ENCODE results near the gene GLI1.
"Not testable (repeated sequence)": the region's sequence is repeated elsewhere in the genome, so short reads cannot be mapped to it uniquely, and the experiment has no call there.

GLI1 gene

DNA sequence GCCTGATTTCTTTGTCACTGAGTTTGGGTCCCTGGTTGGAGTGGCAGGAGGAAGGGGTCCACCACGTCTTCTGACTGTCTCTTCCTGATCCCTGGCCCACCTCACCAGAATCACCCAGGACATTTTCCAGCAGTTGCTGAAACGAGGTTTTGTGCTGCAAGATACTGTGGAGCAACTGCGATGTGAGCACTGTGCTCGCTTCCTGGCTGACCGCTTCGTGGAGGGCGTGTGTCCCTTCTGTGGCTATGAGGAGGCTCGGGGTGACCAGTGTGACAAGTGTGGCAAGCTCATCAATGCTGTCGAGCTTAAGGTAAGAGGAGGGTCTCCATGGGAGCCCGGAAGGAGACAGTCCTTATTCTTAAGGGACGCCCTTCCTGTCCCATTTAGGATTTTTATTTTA, 40.6 kb downstream of the GLI1 start:
- DNase-seq, result no peak

DNA sequence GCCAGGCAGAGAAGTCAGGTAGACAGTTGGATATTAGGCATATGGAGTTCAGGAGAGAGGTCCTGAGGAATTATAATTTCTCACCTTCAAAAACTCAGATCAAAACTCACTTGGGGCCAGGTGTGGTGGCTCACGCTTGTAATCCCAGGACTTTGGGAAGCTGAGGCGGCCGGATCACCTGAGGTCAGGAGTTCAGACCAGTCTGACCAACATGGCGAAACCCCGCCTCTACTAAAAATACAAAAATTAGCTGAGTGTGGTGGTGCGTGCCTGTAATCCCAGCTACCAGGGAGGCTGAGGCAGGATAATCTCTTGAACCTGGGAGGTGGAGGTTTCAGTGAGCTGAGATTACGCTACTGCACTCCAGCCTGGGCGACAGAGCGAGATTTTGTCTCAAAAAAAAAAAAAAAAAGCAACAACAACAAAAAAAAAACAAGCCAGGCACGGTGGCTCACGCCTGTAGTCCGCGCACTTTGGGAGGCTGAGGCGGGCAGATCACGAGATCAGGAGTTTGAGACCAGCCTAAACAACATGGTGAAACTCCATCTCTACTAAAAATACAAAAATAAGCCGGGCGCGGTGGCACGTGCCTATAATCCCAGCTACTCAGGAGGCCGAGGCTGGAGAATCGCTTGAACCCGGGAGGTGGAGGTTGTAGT, 42.9 kb downstream of the GLI1 start:
- DNase-seq, result not testable (repeated sequence)

DNA sequence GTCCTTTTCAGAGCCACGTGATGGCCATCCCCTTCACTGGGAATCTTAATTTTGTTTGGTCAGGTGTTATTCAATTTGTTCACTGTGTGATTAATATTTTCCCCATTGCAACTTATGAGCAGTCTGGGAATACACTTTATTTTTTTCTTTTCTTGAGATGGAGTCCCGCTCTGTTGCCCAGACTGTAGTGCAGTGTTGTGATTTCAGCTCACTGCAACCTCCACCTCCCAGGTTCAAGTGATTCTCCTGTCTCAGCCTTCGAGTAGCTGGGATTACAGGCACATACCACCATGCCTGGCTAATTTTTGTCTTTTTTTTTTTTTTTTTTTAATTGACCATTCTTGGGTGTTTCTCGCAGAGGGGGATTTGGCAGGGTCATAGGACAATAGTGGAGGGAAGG, 47.0 kb downstream of the GLI1 start:
- DNase-seq, result not testable (repeated sequence)

DNA sequence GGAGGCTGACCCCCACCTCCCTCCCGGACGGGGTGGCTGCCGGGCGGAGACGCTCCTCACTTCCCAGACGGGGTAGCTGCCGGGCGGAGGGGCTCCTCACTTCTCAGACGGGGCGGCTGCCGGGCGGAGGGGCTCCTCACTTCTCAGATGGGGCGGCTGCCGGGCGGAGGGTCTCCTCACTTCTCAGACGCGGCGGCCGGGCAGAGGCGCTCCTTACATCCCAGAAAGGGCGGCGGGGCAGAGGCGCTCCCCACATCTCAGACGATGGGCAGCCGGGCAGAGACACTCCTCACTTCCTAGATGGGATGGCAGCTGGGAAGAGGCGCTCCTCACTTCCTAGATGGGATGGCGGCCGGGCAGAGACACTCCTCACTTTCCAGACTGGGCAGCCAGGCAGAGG, 48.2 kb downstream of the GLI1 start:
- DNase-seq, result not testable (repeated sequence)

DNA sequence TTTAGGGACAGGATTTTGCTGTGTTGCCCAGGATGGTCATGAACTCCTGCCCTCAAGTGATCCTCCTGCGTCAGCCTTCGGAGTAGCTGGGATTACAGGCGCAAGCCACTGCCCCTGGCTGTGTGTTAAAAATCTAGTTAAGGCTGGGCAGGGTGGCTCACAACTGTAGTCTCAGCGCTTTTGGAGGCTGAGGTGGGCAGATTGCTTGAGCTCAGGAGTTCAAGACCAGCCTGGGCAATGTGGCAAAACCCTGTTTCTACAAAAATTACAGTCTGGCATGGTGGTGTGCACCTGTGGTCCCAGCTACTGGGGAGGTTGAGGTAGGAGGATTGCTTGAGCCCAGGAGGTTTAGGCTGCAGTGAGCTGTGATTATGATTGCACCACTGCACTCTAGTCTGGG, 51.6 kb downstream of the GLI1 start:
- DNase-seq, result no peak

DNA sequence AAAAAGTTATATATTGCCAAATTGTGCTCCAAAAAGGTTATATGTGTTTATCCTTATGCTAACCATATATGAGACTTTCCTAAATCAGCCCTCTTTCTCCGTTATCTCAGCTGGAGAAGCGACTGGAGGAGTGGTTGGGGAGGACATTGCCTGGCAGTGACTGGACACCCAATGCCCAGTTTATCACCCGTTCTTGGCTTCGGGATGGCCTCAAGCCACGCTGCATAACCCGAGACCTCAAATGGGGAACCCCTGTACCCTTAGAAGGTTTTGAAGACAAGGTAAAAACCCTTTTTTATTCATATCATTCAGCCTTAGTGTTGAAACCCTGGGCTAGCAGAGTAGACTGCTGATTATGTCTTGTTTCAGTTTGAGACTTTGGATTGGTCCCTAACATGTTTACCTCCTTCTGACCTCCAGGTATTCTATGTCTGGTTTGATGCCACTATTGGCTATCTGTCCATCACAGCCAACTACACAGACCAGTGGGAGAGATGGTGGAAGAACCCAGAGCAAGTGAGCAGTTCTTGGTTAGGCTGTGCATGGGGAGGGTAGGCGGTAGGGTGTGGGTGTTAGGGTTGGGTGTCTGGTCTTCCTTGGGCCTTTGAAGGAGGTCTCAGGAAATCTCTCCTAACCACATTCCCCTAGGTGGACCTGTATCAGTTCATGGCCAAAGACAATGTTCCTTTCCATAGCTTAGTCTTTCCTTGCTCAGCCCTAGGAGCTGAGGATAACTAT, 52.2 kb downstream of the GLI1 start:
- no peak for DNase-seq

DNA sequence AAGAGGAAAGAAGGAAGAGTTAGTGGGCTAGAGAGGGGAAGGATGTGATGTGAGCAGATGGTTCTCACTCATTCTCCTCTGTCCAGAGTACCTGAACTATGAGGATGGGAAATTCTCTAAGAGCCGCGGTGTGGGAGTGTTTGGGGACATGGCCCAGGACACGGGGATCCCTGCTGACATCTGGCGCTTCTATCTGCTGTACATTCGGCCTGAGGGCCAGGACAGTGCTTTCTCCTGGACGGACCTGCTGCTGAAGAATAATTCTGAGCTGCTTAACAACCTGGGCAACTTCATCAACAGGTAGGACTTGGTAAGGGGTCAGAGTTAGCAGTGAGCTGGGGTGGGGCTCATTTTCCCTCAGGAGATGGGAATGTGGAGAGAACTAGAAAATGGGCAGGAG, 53.1 kb downstream of the GLI1 start:
- DNase-seq, result no peak

DNA sequence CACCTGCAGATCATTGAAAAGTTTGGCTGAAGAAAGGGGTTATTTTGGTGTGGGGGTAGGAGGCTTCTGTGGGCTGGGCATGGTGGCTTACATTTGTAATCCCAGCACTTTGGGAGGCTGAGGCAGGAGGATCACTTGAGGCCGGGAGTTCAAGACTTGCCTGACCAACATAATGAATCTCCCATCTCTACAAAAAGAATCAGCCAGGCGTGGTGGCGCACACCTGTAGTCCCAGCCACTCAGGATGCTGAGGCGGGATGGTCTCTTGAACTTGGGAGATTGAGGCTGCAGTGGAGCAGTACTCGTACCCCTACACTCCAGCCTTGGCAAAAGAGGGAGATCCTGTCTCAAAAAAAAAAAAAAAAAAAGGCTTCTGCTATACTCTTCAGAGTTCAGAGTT, 53.7 kb downstream of the GLI1 start:
- no peak for DNase-seq

DNA sequence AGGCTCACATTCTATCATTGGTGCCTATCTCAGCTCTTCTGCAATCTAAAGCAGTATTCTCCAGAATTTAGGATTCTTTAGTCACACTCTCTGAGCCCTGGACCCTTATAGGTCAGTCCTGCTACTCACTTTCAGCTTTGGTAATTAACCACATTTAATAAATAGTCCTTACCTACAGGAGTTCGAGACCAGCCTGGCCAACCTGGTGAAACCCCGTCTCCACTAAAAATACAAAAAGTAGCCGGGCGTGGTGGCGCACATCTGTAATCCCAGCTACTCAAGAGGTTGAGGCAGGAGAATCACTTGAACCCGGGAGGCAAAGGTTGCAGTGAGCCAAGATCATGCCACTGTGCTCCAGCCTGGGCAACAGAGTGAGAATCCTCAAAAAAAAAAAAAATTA, 54.1 kb downstream of the GLI1 start:
- not testable (repeated sequence) for DNase-seq

DNA sequence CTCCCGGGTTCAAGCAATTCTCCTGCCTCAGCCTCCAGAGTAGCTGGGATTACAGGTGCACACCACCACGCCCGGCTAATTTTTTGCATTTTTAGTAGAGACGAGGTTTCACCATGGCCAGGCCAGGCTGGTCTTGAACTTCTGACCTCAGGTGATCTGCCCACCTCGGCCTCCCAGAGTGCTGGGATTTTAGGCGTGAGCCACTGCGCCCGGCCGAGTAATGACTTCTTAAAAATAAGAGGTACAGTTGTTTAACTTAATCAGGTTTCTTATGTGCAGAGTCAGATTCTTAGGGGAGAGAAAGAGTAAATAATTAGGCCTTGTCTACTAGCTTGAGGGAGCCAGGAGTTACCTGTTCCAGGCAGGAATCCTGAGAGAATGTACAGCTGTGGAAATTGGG, 54.7 kb downstream of the GLI1 start:
- DNase-seq, result not testable (repeated sequence)

DNA sequence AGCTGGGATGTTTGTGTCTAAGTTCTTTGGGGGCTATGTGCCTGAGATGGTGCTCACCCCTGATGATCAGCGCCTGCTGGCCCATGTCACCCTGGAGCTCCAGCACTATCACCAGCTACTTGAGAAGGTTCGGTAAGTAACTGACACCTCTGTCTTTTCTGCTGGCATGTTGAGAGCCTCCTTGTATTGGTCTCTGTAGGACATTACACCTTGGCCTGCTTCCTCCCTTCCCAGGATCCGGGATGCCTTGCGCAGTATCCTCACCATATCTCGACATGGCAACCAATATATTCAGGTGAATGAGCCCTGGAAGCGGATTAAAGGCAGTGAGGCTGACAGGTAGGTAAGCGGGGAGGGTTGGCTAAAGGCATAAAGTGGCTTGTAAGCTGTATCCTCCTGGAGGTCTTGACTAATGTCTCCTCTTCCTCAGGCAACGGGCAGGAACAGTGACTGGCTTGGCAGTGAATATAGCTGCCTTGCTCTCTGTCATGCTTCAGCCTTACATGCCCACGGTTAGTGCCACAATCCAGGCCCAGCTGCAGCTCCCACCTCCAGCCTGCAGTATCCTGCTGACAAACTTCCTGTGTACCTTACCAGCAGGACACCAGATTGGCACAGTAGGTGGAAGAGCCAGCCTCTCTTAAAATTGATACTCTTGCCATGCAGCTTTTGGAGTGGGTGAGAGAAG, 55.3 kb downstream of the GLI1 start:
- DNase-seq, result no peak

DNA sequence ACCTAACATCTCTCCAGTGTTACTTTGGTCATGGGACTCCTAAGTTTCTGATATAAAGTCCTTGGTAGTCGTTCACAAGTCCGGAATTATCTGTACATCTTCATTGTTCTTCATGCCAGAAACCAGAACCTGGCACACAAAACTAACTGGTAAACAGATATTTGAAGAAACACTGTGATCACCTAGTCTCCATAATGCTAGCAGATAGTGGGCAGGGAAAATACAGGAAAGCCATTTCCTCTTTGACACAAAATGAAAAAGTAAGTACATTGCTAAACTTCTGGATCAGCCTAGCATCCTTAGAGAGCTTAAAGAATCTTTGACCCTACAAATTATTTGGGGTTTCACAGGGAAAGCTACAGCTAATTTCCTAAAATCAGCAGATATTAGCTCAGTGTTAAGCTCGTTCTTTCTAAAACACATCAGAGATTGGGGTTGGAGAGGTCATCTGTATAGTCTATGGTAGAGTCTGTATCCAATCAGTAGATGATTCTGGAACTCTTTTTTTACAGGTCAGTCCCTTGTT, 55.9 kb downstream of the GLI1 start:
- DNase-seq, result no peak

DNA sequence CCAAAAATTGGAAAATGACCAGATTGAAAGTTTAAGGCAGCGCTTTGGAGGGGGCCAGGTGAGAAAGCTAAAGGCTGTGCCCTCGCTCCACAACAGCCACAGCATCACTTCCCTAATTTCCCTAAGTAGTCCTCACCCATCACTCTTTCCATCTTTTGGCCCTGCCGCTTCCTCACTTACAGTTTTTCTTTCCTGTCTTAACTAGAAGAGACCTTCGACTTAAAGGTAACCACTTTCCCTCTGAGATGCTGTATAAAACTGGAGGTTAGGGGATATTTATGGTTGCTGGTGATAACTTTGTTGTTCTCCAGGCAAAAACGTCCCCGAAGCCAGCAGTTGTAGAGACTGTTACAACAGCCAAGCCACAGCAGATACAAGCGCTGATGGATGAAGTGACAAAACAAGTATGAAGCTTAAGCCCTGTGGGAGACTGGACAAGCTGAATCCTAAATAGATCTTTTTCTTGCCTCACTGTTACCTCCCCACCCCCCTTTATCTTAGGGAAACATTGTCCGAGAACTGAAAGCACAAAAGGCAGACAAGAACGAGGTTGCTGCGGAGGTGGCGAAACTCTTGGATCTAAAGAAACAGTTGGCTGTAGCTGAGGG, 56.5 kb downstream of the GLI1 start:
- no peak for DNase-seq

DNA sequence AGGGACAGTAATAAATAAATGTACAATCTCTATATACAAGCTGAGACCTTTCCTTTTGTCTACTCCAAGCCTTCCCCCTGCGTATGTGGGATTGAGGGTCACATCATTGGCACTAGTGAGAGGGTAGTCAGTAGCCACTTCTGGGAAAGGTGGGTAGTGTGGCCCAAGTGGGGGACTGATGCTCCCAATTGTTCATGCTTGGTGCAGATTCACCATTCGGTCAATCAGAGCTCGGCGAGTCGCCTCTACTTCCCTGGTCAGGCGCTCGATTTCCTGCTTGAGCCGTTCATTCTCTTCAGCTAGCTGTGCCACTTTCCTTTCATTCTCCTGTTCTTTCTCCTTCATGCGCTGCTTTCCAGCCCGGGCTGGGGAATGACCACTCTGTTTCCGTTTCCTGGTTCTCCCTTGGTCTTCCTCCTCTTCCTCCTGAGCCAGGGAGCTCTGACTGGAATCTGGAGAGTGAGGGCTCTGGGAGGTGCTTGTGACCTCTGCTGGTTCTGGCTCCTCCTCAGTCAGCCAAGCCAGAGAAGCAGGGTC, 57.1 kb downstream of the GLI1 start:
- DNase-seq, result no peak

DNA sequence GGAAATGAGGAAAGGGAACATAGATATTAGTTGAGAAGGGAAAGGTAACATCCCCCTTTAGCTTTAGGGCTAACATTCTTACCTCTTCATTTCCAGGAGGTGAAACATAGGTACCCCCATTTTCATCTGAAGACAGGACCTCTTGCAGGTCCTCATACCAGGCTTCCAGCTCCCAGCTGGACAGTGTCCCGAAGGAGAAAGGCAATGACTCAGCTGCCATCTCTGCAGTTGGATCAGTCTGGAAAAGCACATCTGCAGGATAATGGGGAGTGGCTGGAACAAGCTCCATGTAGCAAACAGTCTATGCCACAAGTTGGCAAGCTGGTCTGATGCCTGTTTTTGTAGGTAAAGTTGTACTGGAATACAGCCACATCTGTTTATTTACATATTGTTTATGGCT, 57.6 kb downstream of the GLI1 start:
- DNase-seq, result no peak

DNA sequence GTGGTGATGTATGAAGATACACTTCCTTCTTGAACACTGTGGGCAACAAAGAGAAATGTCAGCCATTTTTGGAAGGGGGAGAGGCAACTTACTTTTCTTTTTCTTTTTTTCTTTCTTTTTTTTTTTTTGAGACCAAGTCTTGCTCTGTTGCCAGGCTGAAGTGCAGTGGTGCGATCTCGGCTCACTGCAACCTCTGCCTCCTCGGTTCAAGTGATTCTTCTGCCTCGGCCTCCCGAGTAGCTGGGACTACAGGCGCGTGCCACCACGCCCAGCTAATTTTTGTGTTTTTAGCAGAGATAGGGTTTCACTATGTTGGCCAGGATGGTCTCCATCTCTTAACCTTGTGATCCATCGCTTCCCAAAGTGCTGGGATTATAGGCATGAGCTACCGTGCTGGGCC, 58.1 kb downstream of the GLI1 start:
- DNase-seq, result not testable (repeated sequence)

DNA sequence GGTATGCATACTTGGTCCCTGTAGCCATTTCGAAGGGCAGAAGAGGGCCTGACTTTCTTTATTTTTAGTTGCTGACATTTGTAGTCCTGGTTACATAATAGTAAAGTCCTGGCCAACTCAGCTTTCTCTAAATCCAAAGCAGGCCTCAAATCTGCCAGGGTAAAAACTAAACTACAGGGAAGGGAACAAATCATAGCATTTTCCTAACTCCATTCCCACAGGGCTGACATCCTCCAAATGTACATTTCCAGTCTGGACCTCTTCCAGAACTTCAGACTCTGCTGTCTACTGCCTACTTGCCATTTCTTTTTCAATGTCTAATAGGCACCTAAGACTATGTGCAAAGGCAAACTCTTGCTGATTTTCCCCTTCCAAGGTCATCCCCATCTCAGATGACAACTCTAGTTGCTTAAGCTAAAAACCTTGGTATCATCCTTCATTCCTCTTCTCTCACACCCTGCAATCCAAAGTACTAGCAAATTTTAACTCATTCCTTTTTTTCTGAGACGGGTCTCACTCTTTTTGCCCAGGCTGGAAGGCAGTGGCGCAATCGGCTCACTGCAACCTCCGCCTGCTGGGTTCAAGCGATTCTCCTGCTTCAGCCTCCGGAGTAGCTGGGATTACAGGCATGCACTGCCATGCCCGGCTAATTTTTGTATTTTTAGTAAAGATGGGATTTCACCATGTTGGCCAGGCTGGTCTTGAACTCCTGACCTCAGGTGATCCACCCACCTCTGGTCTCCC, 58.8 kb downstream of the GLI1 start:
- DNase-seq, result no peak

DNA sequence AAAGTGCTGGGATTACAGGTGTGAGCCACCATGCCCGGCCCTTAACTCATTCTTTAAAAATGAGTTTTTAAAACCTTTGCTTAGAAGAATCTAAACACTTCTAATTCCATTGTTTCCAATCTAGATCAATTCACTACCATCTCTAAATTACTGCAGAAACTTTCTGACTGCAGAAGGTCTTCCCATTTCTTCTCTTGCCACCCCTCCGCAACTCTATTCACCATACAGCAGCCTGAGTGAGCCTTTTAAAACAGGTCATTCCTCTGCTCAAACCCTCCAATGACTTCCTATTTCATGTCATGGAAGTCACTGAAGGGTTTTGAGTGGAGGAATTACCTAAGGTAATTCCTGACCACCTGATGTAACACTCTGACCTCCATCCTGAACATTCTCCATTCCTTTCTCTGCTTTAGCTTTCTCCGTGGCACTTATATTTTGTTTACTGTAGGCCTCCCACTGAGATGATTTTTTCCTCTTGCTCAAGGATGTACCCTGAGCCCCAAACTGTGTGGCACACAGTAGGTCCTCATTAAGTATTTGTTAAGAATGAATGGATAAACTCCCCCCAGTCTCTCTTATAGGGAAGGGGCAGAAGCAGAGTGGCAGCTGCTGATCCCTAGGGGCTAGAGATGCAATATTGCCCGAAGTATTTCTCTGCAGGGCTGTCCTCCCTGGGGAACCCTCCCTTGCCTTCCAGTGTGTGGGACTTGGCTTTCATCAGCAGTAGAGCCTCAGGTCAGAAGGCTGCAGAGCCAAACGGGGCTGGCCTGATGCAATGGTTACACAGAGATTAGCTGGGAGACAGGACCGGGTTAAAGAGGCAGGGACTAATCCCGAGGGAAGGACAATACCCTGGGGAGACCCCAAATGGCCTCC, 59.6 kb downstream of the GLI1 start:
- DNase-seq, result peak; percentile 30

DNA sequence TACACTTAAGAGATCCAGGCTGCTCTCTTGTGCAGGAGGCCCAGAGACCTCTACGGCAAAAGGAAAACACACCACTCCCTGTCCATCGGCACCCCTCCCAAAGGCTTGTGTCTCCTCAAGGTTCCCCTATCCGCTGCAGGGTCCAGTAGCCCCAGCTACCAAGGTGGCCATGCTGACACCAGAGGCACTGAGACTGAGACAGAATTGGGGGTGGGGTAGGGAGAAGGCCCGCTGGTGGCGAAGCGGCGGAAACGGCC, 60.1 kb downstream of the GLI1 start:
- peak; percentile 43 for DNase-seq

DNA sequence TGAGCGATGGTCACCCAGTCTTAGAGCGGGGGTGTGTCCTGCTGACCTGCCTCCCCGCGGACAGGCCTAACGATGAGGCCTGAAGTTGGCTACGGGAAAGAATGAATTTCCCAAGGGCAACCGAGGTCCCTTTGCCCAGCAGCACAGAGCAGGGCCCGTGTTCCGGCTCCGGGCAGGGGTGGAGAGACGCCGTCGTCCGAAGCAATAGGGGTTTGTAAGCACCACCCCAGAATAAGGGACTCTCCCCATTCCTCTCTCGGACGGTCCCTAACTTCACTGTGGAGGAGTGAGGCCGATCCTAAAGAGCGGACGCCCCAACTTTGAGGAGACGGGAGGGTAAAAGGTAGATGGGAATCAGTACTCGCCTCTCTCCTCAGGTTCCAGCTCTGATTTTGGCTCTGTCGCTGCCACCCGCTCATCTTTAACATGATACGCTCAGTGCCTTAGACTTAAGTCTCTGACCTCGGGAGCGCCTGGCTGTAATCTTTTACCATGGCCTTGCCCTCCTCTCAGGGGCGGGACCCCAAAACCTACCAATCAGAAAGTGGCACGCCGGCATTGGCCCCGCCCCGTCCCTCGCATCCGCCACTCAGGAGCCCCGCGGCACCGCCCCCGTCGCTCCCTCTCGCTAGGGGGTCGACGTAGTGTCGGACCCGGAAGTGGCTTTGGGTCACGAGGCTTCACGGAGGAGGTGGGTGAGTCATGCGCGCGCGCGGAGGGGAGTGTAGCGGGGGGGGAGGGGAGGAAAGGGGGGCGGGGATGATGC, 60.7 kb downstream of the GLI1 start, which contains the start of gene DDIT3:
Gene DDIT3 (minus strand): TSS at position 462 of the 766 bp plus-strand sequence. CDS start 3,108 bp downstream, outside the sequence.
- peak; percentile 99 for DNase-seq

DNA sequence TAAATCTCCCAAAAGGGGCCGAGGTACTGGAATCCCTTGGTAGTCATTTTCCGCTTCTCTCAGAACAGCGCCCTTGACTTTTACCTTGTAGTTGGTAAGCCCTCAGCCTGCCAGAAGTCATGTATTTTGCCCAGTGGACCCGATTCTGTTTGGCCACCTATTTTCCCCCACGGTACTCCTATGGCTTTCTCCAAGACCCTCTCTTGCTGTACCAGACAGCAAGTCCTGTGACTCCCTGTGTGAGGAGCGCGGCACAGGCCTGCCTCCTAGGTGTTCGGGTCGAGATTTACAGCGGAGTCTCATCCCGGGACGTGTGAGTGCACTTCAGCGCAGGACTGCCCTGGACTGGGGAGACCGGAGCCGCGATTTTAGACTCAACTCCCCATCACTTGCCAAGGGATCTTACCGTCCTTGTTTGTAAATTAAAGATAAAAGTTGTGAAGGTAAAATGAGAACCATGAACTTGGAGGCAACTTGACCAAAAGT, 62.0 kb downstream of the GLI1 start:
- DNase-seq, result peak; percentile 32
